NT2/D1 (cell line): ENCODE data around the gene TLK2.
"Not testable (repeated sequence)": the region's sequence is repeated elsewhere in the genome, so short reads cannot be mapped to it uniquely, and the experiment has no call there.

Experiments used
- SUZ12 ChIP-seq: IDR thresholded peaks from 2 replicates; pipeline ENCODE4 v1.6.1; 2011; ENCODE audit not compliant: insufficient read length, insufficient read depth; ENCODE audit errors: extremely low read depth
- YY1 ChIP-seq: IDR thresholded peaks from 2 replicates; pipeline ENCODE4 v1.6.1; 2011; ENCODE audit not compliant: insufficient read length, insufficient read depth
- ZNF274 ChIP-seq: IDR thresholded peaks from 2 replicates; pipeline ENCODE4 v1.6.1; 2011; ENCODE audit warnings: mild to moderate bottlenecking, low read depth, low read length

- not testable (repeated sequence) for TF ChIP-seq ZNF274, SUZ12, YY1
Observed at GRCh38 chr17:62591822-62592221, 113.2 kb downstream of the TLK2 start.
